ENCODE results near the gene EML6.

Gene EML6

GRCh38 chr2:54906716-54907115, 183.3 kb downstream of the EML6 start:
- no CpG with 5 or more reads among the region's 3 CpGs for WGBS, 2 donors (ENCODE audit: extremely low coverage in 2 of 2, insufficient read length in 2 of 2, insufficient replicate concordance in 1 of 2)
- no peak for DNase-seq (ENCODE audit: low spot score)
- H2BK15ac ChIP-seq (ENCODE audit: low read length) = no peak overlapping the region

GRCh38 chr2:54907663-54908062, 184.2 kb downstream of the EML6 start:
- no peak overlapping the region for H2BK120ac ChIP-seq (ENCODE audit: low read depth, low read length)
- no peak overlapping the region for H2BK15ac ChIP-seq (ENCODE audit: low read length)
- H4K91ac ChIP-seq (ENCODE audit: low read depth, low read length, poor library complexity) = no peak overlapping the region
- H3K79me1 ChIP-seq (ENCODE audit: low read depth, low read length) = no peaks in the 10 kb centered on the region
- H3K23ac ChIP-seq (ENCODE audit: low read depth, low read length, poor library complexity) = no peak overlapping the region
- no peak overlapping the region for H3K9ac ChIP-seq (ENCODE audit: low read depth, low read length, poor library complexity)
- no peaks in the 10 kb centered on the region for H3K36me3 ChIP-seq (replicated peaks in 1 of 2; ENCODE audit: control insufficient read depth in 2 of 2, insufficient read depth in 2 of 2, low read length in 2 of 2)
- no peaks in the 10 kb centered on the region for H3K27me3 ChIP-seq (ENCODE audit: control insufficient read depth in 3 of 3, insufficient read depth in 3 of 3, low read depth in 1 of 3, low read length in 3 of 3)
- H2BK5ac ChIP-seq (ENCODE audit: low read length) = no peak overlapping the region
- no peak for DNase-seq (ENCODE audit: low spot score)
- H2AK5ac ChIP-seq (ENCODE audit: low read depth, low read length) = no peak overlapping the region
- WGBS, 2 donors (ENCODE audit: extremely low coverage in 2 of 2, insufficient read length in 2 of 2, insufficient replicate concordance in 1 of 2) = no CpG with 5 or more reads among the region's 1 CpG
- no peak overlapping the region for H3K4ac ChIP-seq (ENCODE audit: low read length)
- no peak overlapping the region for H2AFZ ChIP-seq (ENCODE audit: low read length)
- H3K4me2 ChIP-seq (ENCODE audit: insufficient read depth, low read length, poor library complexity, severe bottlenecking) = no peak overlapping the region
- H2BK12ac ChIP-seq (ENCODE audit: low read length) = no peak overlapping the region
- no peaks in the 10 kb centered on the region for H3K4me1 ChIP-seq (ENCODE audit: control insufficient read depth in 2 of 2, insufficient read depth in 1 of 2, low read depth in 1 of 2, low read length in 2 of 2)
- H3K9me3 ChIP-seq (replicated peaks in 1 of 2; ENCODE audit: control insufficient read depth in 2 of 2, insufficient read depth in 1 of 2, low read depth in 1 of 2, low read length in 2 of 2) = no peaks in the 10 kb centered on the region
- H3K14ac ChIP-seq (ENCODE audit: low read length) = no peak overlapping the region
- H3K27ac ChIP-seq (replicated peaks; ENCODE audit: low read length) = no peak overlapping the region
- no peak overlapping the region for H4K8ac ChIP-seq (ENCODE audit: low read depth, low read length)
- no peak overlapping the region for H3K4me3 ChIP-seq (ENCODE audit: low read length in 2 of 2)
- no peak overlapping the region for H3K18ac ChIP-seq (ENCODE audit: low read length)

More at GRCh38 chr2:54906716-54907115, 183.3 kb downstream of the EML6 start:
- no peak overlapping the region for H3K4me3 ChIP-seq (ENCODE audit: low read length in 2 of 2)
- no peaks in the 10 kb centered on the region for H3K27me3 ChIP-seq (ENCODE audit: control insufficient read depth in 3 of 3, insufficient read depth in 3 of 3, low read depth in 1 of 3, low read length in 3 of 3)
- no peak overlapping the region for H2BK5ac ChIP-seq (ENCODE audit: low read length)
- no peak overlapping the region for H2BK120ac ChIP-seq (ENCODE audit: low read depth, low read length)
- no peak overlapping the region for H4K8ac ChIP-seq (ENCODE audit: low read depth, low read length)
- H3K18ac ChIP-seq (ENCODE audit: low read length) = no peak overlapping the region
- H3K4ac ChIP-seq (ENCODE audit: low read length) = no peak overlapping the region
- H2BK12ac ChIP-seq (ENCODE audit: low read length) = no peak overlapping the region
- no peak overlapping the region for H3K4me2 ChIP-seq (ENCODE audit: insufficient read depth, low read length, poor library complexity, severe bottlenecking)
- H2AFZ ChIP-seq (ENCODE audit: low read length) = no peak overlapping the region
- no peaks in the 10 kb centered on the region for H3K4me1 ChIP-seq (ENCODE audit: control insufficient read depth in 2 of 2, insufficient read depth in 1 of 2, low read depth in 1 of 2, low read length in 2 of 2)
- H2AK5ac ChIP-seq (ENCODE audit: low read depth, low read length) = no peak overlapping the region
- no peaks in the 10 kb centered on the region for H3K79me1 ChIP-seq (ENCODE audit: low read depth, low read length)
- no peak overlapping the region for H4K91ac ChIP-seq (ENCODE audit: low read depth, low read length, poor library complexity)
- no peaks in the 10 kb centered on the region for H3K36me3 ChIP-seq (replicated peaks in 1 of 2; ENCODE audit: control insufficient read depth in 2 of 2, insufficient read depth in 2 of 2, low read length in 2 of 2)
- no peaks in the 10 kb centered on the region for H3K9me3 ChIP-seq (replicated peaks in 1 of 2; ENCODE audit: control insufficient read depth in 2 of 2, insufficient read depth in 1 of 2, low read depth in 1 of 2, low read length in 2 of 2)
- no peak overlapping the region for H3K9ac ChIP-seq (ENCODE audit: low read depth, low read length, poor library complexity)
- H3K14ac ChIP-seq (ENCODE audit: low read length) = no peak overlapping the region
- H3K23ac ChIP-seq (ENCODE audit: low read depth, low read length, poor library complexity) = no peak overlapping the region
- H3K27ac ChIP-seq (replicated peaks; ENCODE audit: low read length) = no peak overlapping the region

- Histone ChIP-seq H2AFZ (ENCODE audit: low read length) (no peak overlapping the region), H4K8ac (ENCODE audit: low read depth, low read length) (no peak overlapping the region), H3K4me2 (ENCODE audit: insufficient read depth, low read length, poor library complexity, severe bottlenecking) (no peak overlapping the region), H2BK5ac (ENCODE audit: low read length) (no peak overlapping the region), H3K4me3 (ENCODE audit: low read length in 2 of 2) (no peak overlapping the region), H3K23ac (ENCODE audit: low read depth, low read length, poor library complexity) (no peak overlapping the region), H3K79me1 (ENCODE audit: low read depth, low read length) (no peaks in the 10 kb centered on the region), H2BK12ac (ENCODE audit: low read length) (no peak overlapping the region), H3K4me1 (ENCODE audit: control insufficient read depth in 2 of 2, insufficient read depth in 1 of 2, low read depth in 1 of 2, low read length in 2 of 2) (no peaks in the 10 kb centered on the region), H2BK15ac (ENCODE audit: low read length) (no peak overlapping the region), H3K9ac (ENCODE audit: low read depth, low read length, poor library complexity) (no peak overlapping the region), H3K36me3 (replicated peaks in 1 of 2; ENCODE audit: control insufficient read depth in 2 of 2, insufficient read depth in 2 of 2, low read length in 2 of 2) (no peaks in the 10 kb centered on the region), H3K14ac (ENCODE audit: low read length) (no peak overlapping the region), H4K91ac (ENCODE audit: low read depth, low read length, poor library complexity) (no peak overlapping the region), H2BK120ac (ENCODE audit: low read depth, low read length) (no peak overlapping the region), H3K9me3 (replicated peaks in 1 of 2; ENCODE audit: control insufficient read depth in 2 of 2, insufficient read depth in 1 of 2, low read depth in 1 of 2, low read length in 2 of 2) (no peaks in the 10 kb centered on the region), H3K18ac (ENCODE audit: low read length) (no peak overlapping the region), H3K4ac (ENCODE audit: low read length) (no peak overlapping the region), H3K27ac (replicated peaks; ENCODE audit: low read length) (no peak overlapping the region), H3K27me3 (ENCODE audit: control insufficient read depth in 3 of 3, insufficient read depth in 3 of 3, low read depth in 1 of 3, low read length in 3 of 3) (no peaks in the 10 kb centered on the region), H2AK5ac (ENCODE audit: low read depth, low read length) (no peak overlapping the region)
- DNase-seq (ENCODE audit: low spot score) = no peak
- no CpG with 5 or more reads among the region's 6 CpGs for WGBS, 2 donors (ENCODE audit: extremely low coverage in 2 of 2, insufficient read length in 2 of 2, insufficient replicate concordance in 1 of 2)
These were observed 185.1 kb downstream of the EML6 start for GRCh38 chr2:54908591-54908990.

- no CpG with 5 or more reads among the region's 3 CpGs for WGBS, 2 donors (ENCODE audit: extremely low coverage in 2 of 2, insufficient read length in 2 of 2, insufficient replicate concordance in 1 of 2)
These were observed 185.5 kb downstream of the EML6 start for GRCh38 chr2:54909001-54909400.

More at GRCh38 chr2:54909001-54909400, 185.5 kb downstream of the EML6 start:
- Histone ChIP-seq H3K4me1 (ENCODE audit: control insufficient read depth in 2 of 2, insufficient read depth in 1 of 2, low read depth in 1 of 2, low read length in 2 of 2) (no peaks in the 10 kb centered on the region), H2BK15ac (ENCODE audit: low read length) (no peak overlapping the region), H2AFZ (ENCODE audit: low read length) (no peak overlapping the region), H3K18ac (ENCODE audit: low read length) (no peak overlapping the region), H2BK120ac (ENCODE audit: low read depth, low read length) (no peak overlapping the region), H2BK5ac (ENCODE audit: low read length) (no peak overlapping the region), H3K9ac (ENCODE audit: low read depth, low read length, poor library complexity) (no peak overlapping the region), H3K23ac (ENCODE audit: low read depth, low read length, poor library complexity) (no peak overlapping the region), H2AK5ac (ENCODE audit: low read depth, low read length) (no peak overlapping the region), H3K4ac (ENCODE audit: low read length) (no peak overlapping the region), H3K36me3 (replicated peaks in 1 of 2; ENCODE audit: control insufficient read depth in 2 of 2, insufficient read depth in 2 of 2, low read length in 2 of 2) (no peaks in the 10 kb centered on the region), H3K9me3 (replicated peaks in 1 of 2; ENCODE audit: control insufficient read depth in 2 of 2, insufficient read depth in 1 of 2, low read depth in 1 of 2, low read length in 2 of 2) (no peaks in the 10 kb centered on the region), H3K79me1 (ENCODE audit: low read depth, low read length) (no peaks in the 10 kb centered on the region), H3K27ac (replicated peaks; ENCODE audit: low read length) (no peak overlapping the region), H2BK12ac (ENCODE audit: low read length) (no peak overlapping the region), H4K8ac (ENCODE audit: low read depth, low read length) (no peak overlapping the region), H3K4me2 (ENCODE audit: insufficient read depth, low read length, poor library complexity, severe bottlenecking) (no peak overlapping the region), H4K91ac (ENCODE audit: low read depth, low read length, poor library complexity) (no peak overlapping the region), H3K14ac (ENCODE audit: low read length) (no peak overlapping the region), H3K4me3 (ENCODE audit: low read length in 2 of 2) (no peak overlapping the region), H3K27me3 (ENCODE audit: control insufficient read depth in 3 of 3, insufficient read depth in 3 of 3, low read depth in 1 of 3, low read length in 3 of 3) (no peaks in the 10 kb centered on the region)
- DNase-seq (ENCODE audit: low spot score) = no peak

All from neuronal stem cell (in vitro differentiated cells).